Panc1 (cell line): ENCODE results near the gene SPG21.

ENCODE experiments used
- POLR2AphosphoS5 ChIP-seq: IDR thresholded peaks from 2 replicates; pipeline ENCODE4 v1.6.1; 2012; ENCODE audit warnings: mild to moderate bottlenecking, low read depth, low read length, moderate library complexity
- TF ChIP-seq, protein P1 (sequence below): fragments of 450-650 bp; IDR thresholded peaks from 2 replicates; pipeline ENCODE4 v1.5.1; 2017; ENCODE audit warnings: mild to moderate bottlenecking

DNA sequence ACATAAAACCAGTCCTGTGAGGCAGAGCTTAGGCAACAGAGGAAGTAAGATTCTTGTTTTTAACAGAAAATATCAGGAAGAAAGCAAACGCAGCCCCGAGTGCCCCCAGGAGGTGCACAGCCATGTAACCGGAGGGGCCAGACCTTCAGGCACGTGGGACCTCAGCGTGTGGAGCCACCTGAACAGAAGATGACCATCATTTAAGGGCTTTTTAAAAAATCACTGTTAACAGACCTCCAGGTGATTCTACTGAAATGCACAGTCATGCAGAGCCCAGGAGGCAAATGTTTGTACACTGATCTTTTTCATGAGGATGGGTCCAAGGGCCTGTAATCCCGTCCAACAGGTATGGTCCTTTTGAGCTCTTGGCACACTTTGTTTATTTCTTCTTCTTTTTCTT, 38.8 kb downstream of the SPG21 start:
- TF ChIP-seq, protein P1, sequence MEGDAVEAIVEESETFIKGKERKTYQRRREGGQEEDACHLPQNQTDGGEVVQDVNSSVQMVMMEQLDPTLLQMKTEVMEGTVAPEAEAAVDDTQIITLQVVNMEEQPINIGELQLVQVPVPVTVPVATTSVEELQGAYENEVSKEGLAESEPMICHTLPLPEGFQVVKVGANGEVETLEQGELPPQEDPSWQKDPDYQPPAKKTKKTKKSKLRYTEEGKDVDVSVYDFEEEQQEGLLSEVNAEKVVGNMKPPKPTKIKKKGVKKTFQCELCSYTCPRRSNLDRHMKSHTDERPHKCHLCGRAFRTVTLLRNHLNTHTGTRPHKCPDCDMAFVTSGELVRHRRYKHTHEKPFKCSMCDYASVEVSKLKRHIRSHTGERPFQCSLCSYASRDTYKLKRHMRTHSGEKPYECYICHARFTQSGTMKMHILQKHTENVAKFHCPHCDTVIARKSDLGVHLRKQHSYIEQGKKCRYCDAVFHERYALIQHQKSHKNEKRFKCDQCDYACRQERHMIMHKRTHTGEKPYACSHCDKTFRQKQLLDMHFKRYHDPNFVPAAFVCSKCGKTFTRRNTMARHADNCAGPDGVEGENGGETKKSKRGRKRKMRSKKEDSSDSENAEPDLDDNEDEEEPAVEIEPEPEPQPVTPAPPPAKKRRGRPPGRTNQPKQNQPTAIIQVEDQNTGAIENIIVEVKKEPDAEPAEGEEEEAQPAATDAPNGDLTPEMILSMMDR = no peak
- TF ChIP-seq POLR2AphosphoS5 = no peak
